Suprapubic skin (tissue), 4 donors: ENCODE results near the gene KMT2C. TPM values are rescaled to one million over a fixed set of nuclear protein-coding genes. Genes with fewer than 3 reads are reported as not detected.

ENCODE experiments used
- DNase-seq, 2 donors: peaks; one replicate each; pipeline ENCODE4 v3.0.0-alpha.2; 2019; ENCODE audit warnings: low spot score in 2 of 2
- H3K27ac ChIP-seq: fragments of 200-600 bp; sonication (generic); one replicate; pipeline ENCODE4 v1.5.1; 2019
- H3K27me3 ChIP-seq: fragments of 200-600 bp; sonication (generic); one replicate; pipeline ENCODE4 v1.5.1; 2019
- H3K36me3 ChIP-seq: fragments of 200-600 bp; sonication (generic); one replicate; pipeline ENCODE4 v1.5.1; 2019
- H3K4me1 ChIP-seq: fragments of 200-600 bp; sonication (generic); one replicate; pipeline ENCODE4 v1.5.1; 2019
- H3K4me3 ChIP-seq: fragments of 200-600 bp; sonication (generic); one replicate; pipeline ENCODE4 v1.5.1; 2019; ENCODE audit warnings: mild to moderate bottlenecking
- H3K9me3 ChIP-seq: fragments of 200-600 bp; sonication (generic); one replicate; pipeline ENCODE4 v1.5.1; 2019
- EP300 ChIP-seq: sonication (generic); formaldehyde crosslinking; IDR thresholded peaks from one replicate; pipeline ENCODE4 v1.6.1; 2017; ENCODE audit warnings: antibody characterized with exemption
- POLR2A ChIP-seq, 2 donors: fragments of 450-650 bp; IDR thresholded peaks; one replicate each; pipeline ENCODE4 v1.6.1; 2017; ENCODE audit warnings: antibody characterized with exemption in 2 of 2, mild to moderate bottlenecking in 2 of 2, moderate library complexity in 2 of 2
- POLR2AphosphoS5 ChIP-seq, 3 donors: sonication (generic); formaldehyde crosslinking; IDR thresholded peaks; one replicate each; pipeline ENCODE4 v1.6.1; 2017; ENCODE audit warnings: antibody characterized with exemption in 3 of 3
- WGBS: methylation state at CpG from one replicate; pipeline ENCODE4 v1.1.5; 2018; 5-methylcytosine and 5-hydroxymethylcytosine counted together
- total RNA-seq, 4 donors: library from RNA; depleted of rRNA; stranded (reverse); fragments of >200 nt; gene quantifications; one replicate each; pipeline ENCODE4 v1.1.0, GENCODE V29; 2016
- TF ChIP-seq, protein P1 (sequence below), 2 donors: fragments of 200-600 bp in 1 of 2; fragments of 450-650 bp in 1 of 2; sonication (generic) in 1 of 2; IDR thresholded peaks; one replicate each; pipeline ENCODE4 v1.5.1; 2016 to 2019; ENCODE audit warnings: antibody characterized with exemption in 2 of 2, mild to moderate bottlenecking in 1 of 2, moderate library complexity in 1 of 2

Gene KMT2C
- total RNA-seq, 4 donors from 2014 or later, result 61.2 to 144 (median 93.3) TPM

DNA sequence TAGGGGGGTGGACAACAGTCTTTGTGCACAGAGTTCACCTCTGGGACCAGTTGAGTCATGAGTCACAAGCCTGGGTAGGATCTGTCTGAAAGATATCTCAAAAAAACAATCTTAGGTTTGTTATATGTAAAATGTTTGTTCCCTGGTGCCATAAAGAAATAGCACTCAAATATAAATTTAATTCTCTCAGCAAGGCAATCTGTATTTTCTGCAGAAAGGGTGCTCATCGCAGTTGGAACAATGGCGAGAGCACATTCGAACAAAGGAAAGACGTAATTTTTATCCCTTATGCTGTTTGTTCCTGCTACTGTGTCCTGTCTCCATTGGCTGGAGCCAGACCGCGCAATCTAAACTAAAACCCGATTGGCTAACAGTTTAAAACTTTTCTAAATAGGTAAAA, 346.6 kb downstream of the KMT2C start:
- H3K9me3 ChIP-seq, result peaks cover 11% of the 10 kb centered on the region
- WGBS, result 98% methylated on average over 7 of the region's 7 CpGs
- H3K4me3 ChIP-seq, result no peak overlapping the region
- no peak for DNase-seq
- no peaks in the 10 kb centered on the region for H3K4me1 ChIP-seq
- no peaks in the 10 kb centered on the region for H3K36me3 ChIP-seq
- no peak overlapping the region for H3K27ac ChIP-seq
- H3K27me3 ChIP-seq, result no peaks in the 10 kb centered on the region
- TF ChIP-seq, protein P1, sequence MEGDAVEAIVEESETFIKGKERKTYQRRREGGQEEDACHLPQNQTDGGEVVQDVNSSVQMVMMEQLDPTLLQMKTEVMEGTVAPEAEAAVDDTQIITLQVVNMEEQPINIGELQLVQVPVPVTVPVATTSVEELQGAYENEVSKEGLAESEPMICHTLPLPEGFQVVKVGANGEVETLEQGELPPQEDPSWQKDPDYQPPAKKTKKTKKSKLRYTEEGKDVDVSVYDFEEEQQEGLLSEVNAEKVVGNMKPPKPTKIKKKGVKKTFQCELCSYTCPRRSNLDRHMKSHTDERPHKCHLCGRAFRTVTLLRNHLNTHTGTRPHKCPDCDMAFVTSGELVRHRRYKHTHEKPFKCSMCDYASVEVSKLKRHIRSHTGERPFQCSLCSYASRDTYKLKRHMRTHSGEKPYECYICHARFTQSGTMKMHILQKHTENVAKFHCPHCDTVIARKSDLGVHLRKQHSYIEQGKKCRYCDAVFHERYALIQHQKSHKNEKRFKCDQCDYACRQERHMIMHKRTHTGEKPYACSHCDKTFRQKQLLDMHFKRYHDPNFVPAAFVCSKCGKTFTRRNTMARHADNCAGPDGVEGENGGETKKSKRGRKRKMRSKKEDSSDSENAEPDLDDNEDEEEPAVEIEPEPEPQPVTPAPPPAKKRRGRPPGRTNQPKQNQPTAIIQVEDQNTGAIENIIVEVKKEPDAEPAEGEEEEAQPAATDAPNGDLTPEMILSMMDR (IDR thresholded peaks at IDR 0.05), result no peak
- TF ChIP-seq POLR2A (IDR thresholded peaks at IDR 0.05), result no peak

DNA sequence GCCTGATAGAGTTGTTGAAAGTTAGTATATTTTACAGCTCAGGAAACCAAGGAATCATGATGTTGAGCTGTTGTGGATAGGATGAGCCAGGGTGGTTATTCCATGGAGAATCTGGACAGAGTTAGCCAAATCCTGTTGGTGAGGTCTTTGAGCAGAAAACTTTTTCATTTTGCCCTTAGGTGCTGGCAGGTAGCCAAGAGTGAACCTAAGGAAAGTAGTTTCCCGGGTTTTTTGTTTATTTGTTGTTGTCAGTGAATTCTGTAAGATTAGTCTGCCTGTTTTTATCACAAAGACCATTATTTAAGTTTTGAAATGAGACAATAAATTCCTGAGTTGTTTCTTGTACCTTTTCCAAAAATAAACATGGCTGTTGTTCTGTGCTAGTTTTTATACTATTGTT, 349.3 kb downstream of the KMT2C start:
- WGBS, result 29% methylated on average over 1 of the region's 1 CpG
- TF ChIP-seq, protein P1 (IDR thresholded peaks at IDR 0.05), result no peak
- no peak for TF ChIP-seq EP300
- no peak for TF ChIP-seq POLR2A (IDR thresholded peaks at IDR 0.05)
- TF ChIP-seq POLR2AphosphoS5 (IDR thresholded peaks at IDR 0.05), result no peak

GRCh38 chr7:152085131-152085530, 350.7 kb downstream of the KMT2C start:
- H3K4me1 ChIP-seq, result peaks cover 7% of the 10 kb centered on the region
- H3K27ac ChIP-seq, result no peak overlapping the region
- H3K9me3 ChIP-seq, result peaks cover 11% of the 10 kb centered on the region
- 91% methylated on average over 3 of the region's 3 CpGs for WGBS
- DNase-seq, result no peak
- H3K36me3 ChIP-seq, result no peaks in the 10 kb centered on the region
- H3K27me3 ChIP-seq, result no peaks in the 10 kb centered on the region
- TF ChIP-seq POLR2AphosphoS5 (IDR thresholded peaks at IDR 0.05) (no peak), EP300 (no peak), POLR2A (IDR thresholded peaks at IDR 0.05) (no peak)
- TF ChIP-seq, protein P1 (IDR thresholded peaks at IDR 0.05), result no peak
- no peak overlapping the region for H3K4me3 ChIP-seq

More for the DNA sequence above, 349.3 kb downstream of the KMT2C start:
- peaks cover 7% of the 10 kb centered on the region for H3K4me1 ChIP-seq
- DNase-seq, result no peak
- no peak overlapping the region for H3K27ac ChIP-seq
- H3K36me3 ChIP-seq, result no peaks in the 10 kb centered on the region
- peaks cover 11% of the 10 kb centered on the region for H3K9me3 ChIP-seq
- no peak overlapping the region for H3K4me3 ChIP-seq
- H3K27me3 ChIP-seq, result no peaks in the 10 kb centered on the region

Other genes starting within 250 kb of the KMT2C start
- gene XRCC2, start 240.1 kb upstream of the KMT2C start, total RNA-seq, result 1 to 10 TPM in 2 of 4 donors, under 1 TPM in 2; 0.64 to 2.6 (median 1.1) TPM